Measurements from ENCODE around the gene OR5AC2. TPM values are rescaled to one million over a fixed set of nuclear protein-coding genes. Genes with fewer than 3 reads are reported as not detected.
A peak's percentile ranks its signal among the peaks of the same experiment; 100 is the strongest.

Gene OR5AC2, protein sequence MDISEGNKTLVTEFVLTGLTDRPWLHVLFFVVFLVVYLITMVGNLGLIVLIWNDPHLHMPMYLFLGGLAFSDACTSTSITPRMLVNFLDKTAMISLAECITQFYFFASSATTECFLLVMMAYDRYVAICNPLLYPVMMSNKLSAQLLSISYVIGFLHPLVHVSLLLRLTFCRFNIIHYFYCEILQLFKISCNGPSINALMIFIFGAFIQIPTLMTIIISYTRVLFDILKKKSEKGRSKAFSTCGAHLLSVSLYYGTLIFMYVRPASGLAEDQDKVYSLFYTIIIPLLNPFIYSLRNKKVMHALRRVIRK
- total RNA-seq (not detected), polyA plus RNA-seq (not detected)
- long read RNA-seq, donor 1: 0 reads
- long read RNA-seq, donor 2: 0 reads
- long read RNA-seq, donor 3: 0 reads
- long read RNA-seq, donor 4: 0 reads
- long read RNA-seq, donor 5: 0 reads
- long read RNA-seq, donor 6: 0 reads
- long read RNA-seq, donor 7: 0 reads
- long read RNA-seq, donor 8: 0 reads
- long read RNA-seq, donor 9: 0 reads
- long read RNA-seq, donor 10: 0 reads

DNA sequence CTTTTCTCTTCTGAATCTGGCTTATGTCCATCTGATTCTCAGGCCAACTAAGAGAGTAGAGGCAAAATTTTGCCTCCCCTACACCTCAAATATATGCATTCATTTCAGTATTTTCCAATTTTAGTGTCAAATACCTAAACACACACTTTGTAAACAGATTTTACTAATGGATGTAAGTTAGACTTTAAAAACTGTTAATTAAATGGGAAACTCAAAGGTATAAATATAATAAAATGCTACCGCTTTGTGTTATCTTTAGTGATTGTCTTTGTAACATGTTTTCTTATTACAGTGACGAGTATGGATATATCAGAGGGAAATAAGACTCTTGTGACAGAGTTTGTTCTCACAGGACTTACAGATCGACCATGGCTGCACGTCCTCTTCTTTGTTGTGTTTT is at the start of gene OR5AC2:
Gene OR5AC2 (plus strand): TSS at position 301 of the 400 bp plus-strand sequence. CDS start 0 bp downstream, at position 301.
- no peak within 1 kb of the TSS for H3K4me3 ChIP-seq
- DNase-seq: no peak
- no peaks in the 10 kb centered on the region for H3K4me1 ChIP-seq
- TF ChIP-seq POLR2AphosphoS5 (IDR thresholded peaks at IDR 0.05) (no peak), POLR2A (IDR thresholded peaks at IDR 0.05) (no peak), EP300 (IDR thresholded peaks at IDR 0.05) (no peak)
- TF ChIP-seq, protein P1, sequence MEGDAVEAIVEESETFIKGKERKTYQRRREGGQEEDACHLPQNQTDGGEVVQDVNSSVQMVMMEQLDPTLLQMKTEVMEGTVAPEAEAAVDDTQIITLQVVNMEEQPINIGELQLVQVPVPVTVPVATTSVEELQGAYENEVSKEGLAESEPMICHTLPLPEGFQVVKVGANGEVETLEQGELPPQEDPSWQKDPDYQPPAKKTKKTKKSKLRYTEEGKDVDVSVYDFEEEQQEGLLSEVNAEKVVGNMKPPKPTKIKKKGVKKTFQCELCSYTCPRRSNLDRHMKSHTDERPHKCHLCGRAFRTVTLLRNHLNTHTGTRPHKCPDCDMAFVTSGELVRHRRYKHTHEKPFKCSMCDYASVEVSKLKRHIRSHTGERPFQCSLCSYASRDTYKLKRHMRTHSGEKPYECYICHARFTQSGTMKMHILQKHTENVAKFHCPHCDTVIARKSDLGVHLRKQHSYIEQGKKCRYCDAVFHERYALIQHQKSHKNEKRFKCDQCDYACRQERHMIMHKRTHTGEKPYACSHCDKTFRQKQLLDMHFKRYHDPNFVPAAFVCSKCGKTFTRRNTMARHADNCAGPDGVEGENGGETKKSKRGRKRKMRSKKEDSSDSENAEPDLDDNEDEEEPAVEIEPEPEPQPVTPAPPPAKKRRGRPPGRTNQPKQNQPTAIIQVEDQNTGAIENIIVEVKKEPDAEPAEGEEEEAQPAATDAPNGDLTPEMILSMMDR (IDR thresholded peaks at IDR 0.05): no peak
- WGBS, 5 donors: 71 to 86% (median 81%) methylated on average over 4 of the region's 4 CpGs
- no peaks in the 10 kb centered on the region for H3K9me3 ChIP-seq
- intact Hi-C loops (cut with DNase I; ENCODE audit: low total_unique reads): no loop called here
- no peaks in the 10 kb centered on the region for H3K36me3 ChIP-seq
- H3K27ac ChIP-seq: no peak within 1 kb of the TSS
- H3K27me3 ChIP-seq: no peaks in the 10 kb centered on the region

DNA sequence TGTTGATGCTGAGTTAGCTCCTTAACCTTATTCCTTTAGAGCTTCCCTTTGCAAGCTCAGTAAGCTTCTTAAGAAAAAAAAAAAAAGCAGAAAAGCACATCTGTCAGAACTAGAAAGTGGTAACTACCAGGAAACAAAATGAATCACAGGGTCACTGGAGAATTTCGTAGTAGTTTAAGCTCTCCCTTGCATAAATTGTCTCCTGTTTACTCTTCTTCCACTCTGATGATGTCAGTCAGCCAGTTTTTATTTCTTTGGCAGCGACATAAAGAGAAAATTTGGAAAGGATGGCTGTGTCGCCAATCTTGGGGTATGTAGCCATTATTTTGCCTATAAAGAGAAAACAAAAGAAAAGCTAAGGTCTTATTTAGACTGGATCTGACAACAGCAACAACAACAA is 48.7 kb upstream of the OR5AC2 start:
- intact Hi-C loops (cut with DNase I; ENCODE audit: low total_unique reads): loop anchor here (5.0 kb wide), 1 partner anchor 289 kb away; no protein-coding TSS in a partner anchor
- no peak overlapping the region for H3K4me3 ChIP-seq
- H3K27ac ChIP-seq: no peak overlapping the region
- peaks cover 0 to 7% (median 6%) of the 10 kb centered on the region in 4 donors for H3K4me1 ChIP-seq
- no peak for DNase-seq
- TF ChIP-seq EP300 (IDR thresholded peaks at IDR 0.05) (no peak), POLR2A (IDR thresholded peaks at IDR 0.05) (no peak), POLR2AphosphoS5 (IDR thresholded peaks at IDR 0.05) (no peak)
- TF ChIP-seq, protein P1 (IDR thresholded peaks at IDR 0.05): no peak
- H3K9me3 ChIP-seq: peaks cover 0 to 6% (median 0%) of the 10 kb centered on the region in 4 donors
- WGBS, 5 donors: 41 to 63% (median 51%) methylated on average over 3 of the region's 3 CpGs
- no peaks in the 10 kb centered on the region for H3K36me3 ChIP-seq
- peaks cover 0 to 27% (median 0%) of the 10 kb centered on the region in 3 donors for H3K27me3 ChIP-seq

DNA sequence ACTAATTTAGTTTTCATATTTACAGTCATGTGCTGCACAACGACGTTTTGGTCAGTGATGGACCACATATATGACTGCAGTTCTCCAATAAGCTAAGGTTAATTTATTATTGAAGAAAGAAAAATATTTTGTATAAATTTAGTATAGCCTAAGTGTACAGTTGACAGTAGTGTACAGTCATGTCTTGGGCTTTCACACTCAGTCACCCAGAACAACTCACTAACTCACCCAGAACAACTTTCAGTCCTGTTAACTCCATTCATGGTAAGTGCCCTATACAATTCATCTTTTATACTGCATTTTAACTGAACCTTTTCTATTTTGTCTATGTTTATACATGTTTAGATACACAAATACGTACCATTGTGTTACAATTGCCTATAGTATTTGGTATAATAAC is 48.1 kb upstream of the OR5AC2 start:
- Histone ChIP-seq H3K27ac (no peak overlapping the region), H3K36me3 (no peaks in the 10 kb centered on the region), H3K27me3 (peaks cover 0 to 27% (median 0%) of the 10 kb centered on the region in 3 donors), H3K4me3 (no peak overlapping the region), H3K4me1 (peaks cover 0 to 7% (median 6%) of the 10 kb centered on the region in 4 donors), H3K9me3 (peaks cover 0 to 6% (median 0%) of the 10 kb centered on the region in 4 donors)
- intact Hi-C loops (cut with DNase I; ENCODE audit: low total_unique reads): loop anchor here (5.0 kb wide), 1 partner anchor 288 kb away; no protein-coding TSS in a partner anchor
- WGBS, 5 donors: 69 to 80% (median 74%) methylated on average over 3 of the region's 3 CpGs
- no peak for DNase-seq
- TF ChIP-seq, protein P1 (IDR thresholded peaks at IDR 0.05): no peak
- TF ChIP-seq EP300 (IDR thresholded peaks at IDR 0.05): no peak
- no peak for TF ChIP-seq POLR2A (IDR thresholded peaks at IDR 0.05)
- no peak for TF ChIP-seq POLR2AphosphoS5 (IDR thresholded peaks at IDR 0.05)

DNA sequence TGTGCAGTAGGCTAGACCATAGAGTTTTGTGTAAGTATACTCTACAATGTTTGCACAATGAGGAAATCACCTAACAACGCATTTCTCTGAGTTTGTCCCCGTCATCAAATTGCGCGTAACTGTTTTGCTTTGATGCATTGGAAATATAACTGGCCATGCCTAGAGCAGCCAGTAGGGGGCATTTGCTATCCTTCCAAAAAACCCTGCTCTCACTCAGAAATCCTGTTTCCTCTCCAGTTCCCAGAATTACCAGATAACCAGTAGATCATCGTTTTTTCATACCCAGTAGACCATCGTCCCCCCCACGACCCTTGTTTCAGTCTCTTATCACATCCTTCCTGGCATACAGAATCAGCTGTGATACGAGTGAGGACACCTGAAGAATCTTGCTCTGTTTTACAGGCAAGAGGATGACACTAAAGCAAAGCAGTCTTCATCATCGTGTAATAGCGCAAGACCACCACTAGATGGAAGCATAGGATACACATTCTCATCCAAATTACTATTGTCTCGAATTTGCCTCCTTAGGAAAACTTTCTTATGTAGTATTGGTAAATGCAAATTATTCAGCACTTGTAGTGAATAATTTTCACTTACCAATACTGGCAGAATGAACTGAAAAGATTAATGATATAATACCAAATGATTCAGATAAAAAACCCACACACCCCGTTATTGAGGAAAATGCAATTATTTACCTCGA is 47.5 kb upstream of the OR5AC2 start:
- Histone ChIP-seq H3K9me3 (peaks cover 0 to 6% (median 0%) of the 10 kb centered on the region in 4 donors), H3K27me3 (peaks cover 0 to 27% (median 0%) of the 10 kb centered on the region in 3 donors), H3K4me1 (peaks cover 0 to 7% (median 6%) of the 10 kb centered on the region in 4 donors), H3K4me3 (peak overlapping the region; percentile 27 to 38 (median 32)), H3K27ac (peak overlapping the region in 1 of 5 donors; percentile 49), H3K36me3 (no peaks in the 10 kb centered on the region)
- DNase-seq: peak; percentile 59 to 89
- intact Hi-C loops (cut with DNase I; ENCODE audit: low total_unique reads): loop anchor here (5.0 kb wide), 1 partner anchor 288 kb away; no protein-coding TSS in a partner anchor
- 13 to 16% (median 14%) methylated on average over 13 of the region's 13 CpGs for WGBS, 5 donors
- TF ChIP-seq POLR2A (IDR thresholded peaks at IDR 0.05): no peak
- TF ChIP-seq, protein P1 (IDR thresholded peaks at IDR 0.05): peak in 5 of 7 experiments; percentile 71 to 96 (median 86)
